ENCODE measurements around the gene IMPA2. TPM values are rescaled to one million over a fixed set of nuclear protein-coding genes. Genes with fewer than 3 reads are reported as not detected.

Gene IMPA2
- total and polyA plus RNA-seq, 2 of the 4 experiments (the other 2 are of a cell fraction): 5.4 to 5.5 TPM

GRCh38 chr18:11937874-11938478 lies 43.3 kb upstream of the IMPA2 start:
- Histone ChIP-seq H4K5ac (ENCODE audit: low read depth, low read length) (no peak overlapping the region), H3K9me1 (ENCODE audit: insufficient read depth, low read length) (no peaks in the 10 kb centered on the region), H2BK20ac (ENCODE audit: low read depth, low read length) (no peak overlapping the region), H3K4me2 (ENCODE audit: low read depth, low read length) (no peak overlapping the region), H3K36me3 (ENCODE audit: control insufficient read depth, insufficient read depth, low read length) (no peaks in the 10 kb centered on the region), H3K56ac (ENCODE audit: extremely low read depth, insufficient read depth, low read length) (no peak overlapping the region), H3K14ac (replicated peaks; ENCODE audit: low read depth, low read length) (no peak overlapping the region), H4K91ac (ENCODE audit: insufficient read depth, low read depth, low read length) (no peak overlapping the region), H4K8ac (ENCODE audit: low read depth in 2 of 2, low read length in 2 of 2) (no peak overlapping the region), H2BK15ac (ENCODE audit: low read depth, low read length) (no peak overlapping the region), H2BK120ac (ENCODE audit: low read depth, low read length) (no peak overlapping the region), H2BK5ac (ENCODE audit: low read depth, low read length, poor library complexity, severe bottlenecking) (no peak overlapping the region), H2AK9ac (replicated peaks; ENCODE audit: low read depth, low read length, poor library complexity) (no peak overlapping the region), H3K4me3 (ENCODE audit: insufficient read depth, low read depth, low read length) (no peak overlapping the region), H3K4ac (ENCODE audit: low read depth, low read length) (no peak overlapping the region), H3K79me1 (ENCODE audit: low read depth in 1 of 2, low read length in 2 of 2) (no peaks in the 10 kb centered on the region), H3K27me3 (ENCODE audit: control insufficient read depth, insufficient read depth, low read length) (no peaks in the 10 kb centered on the region), H2AFZ (replicated peaks; ENCODE audit: low read length, poor library complexity) (no peak overlapping the region), H2AK5ac (ENCODE audit: low read depth, low read length) (no peak overlapping the region), H3K18ac (ENCODE audit: low read depth, low read length) (no peak overlapping the region), H4K20me1 (ENCODE audit: insufficient read depth, low read length) (no peaks in the 10 kb centered on the region), H3K9me3 (ENCODE audit: control insufficient read depth, insufficient read depth, low read length) (no peaks in the 10 kb centered on the region), H3K23ac (ENCODE audit: low read depth, low read length) (no peak overlapping the region), H3K27ac (ENCODE audit: insufficient read depth, low read length) (no peak overlapping the region), H3K4me1 (ENCODE audit: control insufficient read depth, insufficient read depth, low read length) (peaks cover 2% of the 10 kb centered on the region; the same call in 1 of the 2 replicates), H3K9ac (ENCODE audit: low read depth, low read length) (no peak overlapping the region)
- TF ChIP-seq RCOR1 (IDR thresholded peaks at IDR 0.05; ENCODE audit: insufficient replicate concordance, low read length) (no peak), RFX5 (IDR thresholded peaks at IDR 0.05; ENCODE audit: low read depth, low read length) (no peak), SMC3 (IDR thresholded peaks at IDR 0.05; ENCODE audit: low read depth, low read length) (peak; percentile 96), CTCF (conservative IDR thresholded peaks at IDR 0.05; ENCODE audit: low read depth, low read length) (peak; percentile 84), NFE2L2 (IDR thresholded peaks at IDR 0.05; ENCODE audit: low read depth, low read length) (no peak), RAD21 (IDR thresholded peaks at IDR 0.05; ENCODE audit: low read length) (peak; percentile 89), CHD1 (IDR thresholded peaks at IDR 0.05; ENCODE audit: low read depth, low read length) (no peak)
- dilution Hi-C loops (cut with HindIII; ENCODE audit: low sequenced_read_pairs, unreplicated experiment): no loop called here
- POLR2A ChIA-PET (ENCODE audit: unreplicated experiment): interaction anchor here (1.3 kb wide), 1 partner anchor 57 kb away, joined by 7 read pairs; no protein-coding TSS in a partner anchor
- CTCF ChIA-PET: interaction anchor here (0.6 to 6.5 kb wide), 14 partner anchors 10 to 208 kb away, joined by 3 to 109 read pairs (median 4); no protein-coding TSS in a partner anchor
- no TSS peak for BruUV-seq (replicated peaks)
- in situ Hi-C loops (cut with MboI; ENCODE audit: low sequenced_read_pairs): loop anchor here (5.0 kb wide), 1 partner anchor 59 kb away; no protein-coding TSS in a partner anchor
- intact Hi-C loops (cut with micrococcal nuclease): loop anchor here (1.0 to 10.0 kb wide), 5 partner anchors 57 to 297 kb away; no protein-coding TSS in a partner anchor
- ATAC-seq (ENCODE audit: low read depth) (peak; percentile 86), DNase-seq (peak; percentile 61)
- no CpG with 5 or more reads among the region's 4 CpGs for WGBS, 2 experiments (ENCODE audit: extremely low coverage in 2 of 2, insufficient read length in 1 of 2)
